Hypothalamus (tissue), 51 donors: ENCODE results near the gene FGR.
"Not testable (repeated sequence)": the region's sequence is repeated elsewhere in the genome, so short reads cannot be mapped to it uniquely, and the experiment has no call there.

ENCODE experiments used
- DNase-seq, 51 donors: peaks; one replicate each; lab custom pipeline; 2025; lab: John Stamatoyannopoulos, UW

The FGR gene

DNA sequence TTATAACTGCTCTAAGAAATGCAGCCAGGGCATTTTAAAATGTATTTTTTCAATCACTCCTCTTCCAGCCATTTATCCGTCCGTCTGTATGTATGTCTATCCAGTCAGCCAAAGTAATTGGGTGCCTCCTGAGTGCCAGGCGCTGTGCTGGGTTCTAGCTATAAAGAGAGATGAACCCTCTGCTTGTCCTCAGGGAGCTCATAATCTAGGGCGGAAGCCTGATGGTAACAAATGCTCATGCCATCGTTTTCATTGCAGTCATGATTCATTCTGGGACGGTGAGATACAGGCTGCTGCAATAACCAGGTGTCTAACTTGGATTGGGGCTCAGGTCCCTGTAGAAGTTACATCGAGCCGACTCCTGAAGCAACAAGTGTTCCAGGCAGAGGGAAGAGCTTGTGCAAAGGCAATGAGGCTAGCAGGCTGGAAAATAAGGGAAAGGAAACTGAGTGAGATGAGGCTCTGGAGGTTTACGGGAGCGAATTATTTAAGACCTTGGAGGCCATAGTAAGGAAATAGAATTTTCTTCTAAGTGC lies 25.4 kb upstream of the FGR start:
- no peak for DNase-seq

GRCh38 chr1:27659497-27660299 lies 24.7 kb upstream of the FGR start:
- DNase-seq, result peak in 49 of 51 donors; percentile 10 to 85 (median 65)

DNA sequence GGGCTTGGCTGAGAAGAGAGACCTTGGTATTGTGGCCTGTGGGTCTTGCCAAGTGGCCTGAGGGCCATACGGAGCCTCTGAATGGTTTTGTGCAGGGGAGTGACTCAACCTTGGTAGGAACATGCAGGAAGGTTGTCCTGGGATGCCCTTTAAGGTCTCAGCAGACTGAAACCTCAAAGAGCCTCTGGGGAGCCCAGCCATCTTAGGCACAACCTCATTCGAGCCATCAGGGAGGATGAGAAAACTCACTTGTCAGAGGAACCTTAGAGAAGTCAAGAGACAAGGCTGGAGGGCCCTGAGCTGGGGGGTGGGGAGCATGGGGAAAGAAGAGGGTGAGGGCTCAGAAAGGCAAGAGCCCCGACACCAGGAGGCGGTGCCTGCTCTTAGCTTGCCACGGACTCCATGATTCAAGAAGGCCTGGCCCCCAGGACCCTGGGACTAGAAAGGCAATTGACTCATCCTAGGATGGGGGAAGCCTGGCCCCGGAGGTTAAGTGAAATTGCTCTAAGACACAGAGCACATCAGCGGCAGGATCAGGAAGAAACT lies 24.0 kb upstream of the FGR start:
- no peak for DNase-seq

- no peak for DNase-seq
Measured at GRCh38 chr1:27656157-27656893, 21.3 kb upstream of the FGR start.

DNA sequence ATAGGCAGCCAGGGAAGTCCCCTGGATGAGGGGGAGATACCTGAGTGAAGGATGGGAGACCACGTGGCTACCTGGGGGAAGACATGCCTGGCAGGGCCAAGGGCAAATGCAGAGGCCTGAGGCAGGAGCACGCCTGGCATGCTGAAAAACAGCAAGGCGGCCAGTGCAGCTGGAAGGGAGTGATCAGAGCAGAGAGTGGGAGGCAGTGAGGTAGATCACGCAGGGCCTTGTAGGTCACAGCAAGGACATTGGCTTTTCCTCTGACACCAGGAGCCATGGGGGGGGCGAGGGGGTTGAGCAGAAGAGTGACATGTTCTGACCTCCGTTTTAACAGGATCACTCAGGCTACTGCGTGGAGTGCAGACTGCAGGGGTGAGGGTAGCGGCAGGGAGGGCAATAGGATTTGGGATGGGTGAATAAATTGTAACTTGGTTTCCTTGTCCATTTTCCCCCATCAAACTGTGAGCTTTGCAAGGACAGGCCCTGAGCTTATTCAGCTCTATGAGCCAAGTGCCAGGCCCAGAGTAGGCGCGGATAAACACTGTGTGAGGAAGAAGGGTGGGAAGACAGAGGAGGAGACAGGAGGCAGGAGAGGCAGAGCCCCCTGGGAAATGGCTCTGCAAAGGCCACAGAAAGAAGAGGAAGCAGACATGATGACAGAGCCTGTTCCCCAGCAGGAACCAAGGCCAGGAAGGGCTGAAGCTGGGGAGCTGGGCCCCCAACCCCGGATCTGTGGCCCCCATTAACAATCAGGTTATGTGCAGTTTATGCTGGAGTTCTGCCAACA lies 20.4 kb upstream of the FGR start:
- DNase-seq, result no peak

DNA sequence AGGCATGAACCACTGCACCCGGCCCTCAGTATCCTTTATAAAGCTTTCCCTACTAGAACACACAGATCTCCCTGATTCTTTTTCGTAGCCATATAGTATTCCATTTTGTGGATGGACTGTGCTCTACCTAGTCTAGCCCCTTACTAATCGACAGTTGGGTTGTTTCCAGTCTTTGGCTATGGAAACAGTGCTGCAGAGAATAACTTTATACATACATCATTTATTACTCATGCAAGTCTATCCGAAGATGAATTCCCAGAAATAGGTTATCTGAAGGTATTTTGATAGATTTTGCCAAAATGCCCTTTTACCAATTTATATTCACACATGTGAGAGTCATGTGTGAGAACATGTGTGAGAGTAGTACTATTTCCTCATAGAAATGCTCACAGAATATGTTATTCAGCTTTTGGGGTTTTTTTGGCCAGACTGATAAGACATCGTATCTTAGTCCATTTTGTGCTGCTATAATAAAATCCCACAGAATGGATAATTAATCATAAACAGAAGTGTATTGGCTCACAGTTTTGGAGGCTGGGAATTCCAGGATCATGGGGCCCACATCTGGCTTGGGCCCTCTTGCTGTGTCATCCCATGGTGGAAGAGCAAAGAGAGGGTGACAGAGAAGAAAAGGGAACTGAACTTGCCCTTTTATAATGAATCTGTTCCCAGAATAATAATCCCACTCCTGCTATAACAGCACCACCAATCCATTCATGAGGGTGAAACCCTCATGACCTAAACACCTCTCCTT lies 17.3 kb upstream of the FGR start:
- no peak for DNase-seq

DNA sequence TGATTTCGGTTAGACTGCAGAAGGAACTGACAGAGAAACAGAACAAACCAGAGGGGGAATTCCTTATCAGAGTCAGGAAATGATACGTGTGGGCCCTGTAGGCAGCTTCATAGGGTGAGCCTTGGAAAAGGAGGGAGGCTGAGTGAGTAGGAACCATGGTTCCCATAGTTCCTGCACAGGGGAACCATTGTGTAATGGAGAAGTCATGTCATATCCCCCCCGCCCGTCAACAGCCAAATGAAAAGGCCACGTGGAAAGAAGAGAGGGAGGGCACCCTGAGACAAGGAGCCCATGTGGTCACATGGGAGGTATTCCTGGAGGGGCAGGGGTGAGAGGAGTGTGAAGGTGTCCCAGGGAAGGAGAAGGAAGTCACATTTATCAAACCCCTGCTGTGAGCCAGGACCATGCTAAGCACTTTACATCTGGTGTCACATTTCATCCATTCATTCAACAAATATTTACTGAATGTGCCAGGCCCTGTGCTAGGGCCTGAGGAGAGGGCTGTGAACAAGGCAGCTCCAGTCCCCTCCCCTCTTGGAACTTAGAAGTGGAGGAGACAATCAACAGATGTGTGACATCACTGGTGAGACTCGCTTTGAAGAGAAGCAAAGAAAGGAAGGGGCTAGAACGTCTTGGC lies 15.7 kb upstream of the FGR start:
- peak in 3 of 51 donors; percentile 10 to 17 (median 13) for DNase-seq

- DNase-seq, result no peak
Measured at GRCh38 chr1:27650171-27650538, 15.2 kb upstream of the FGR start.

DNA sequence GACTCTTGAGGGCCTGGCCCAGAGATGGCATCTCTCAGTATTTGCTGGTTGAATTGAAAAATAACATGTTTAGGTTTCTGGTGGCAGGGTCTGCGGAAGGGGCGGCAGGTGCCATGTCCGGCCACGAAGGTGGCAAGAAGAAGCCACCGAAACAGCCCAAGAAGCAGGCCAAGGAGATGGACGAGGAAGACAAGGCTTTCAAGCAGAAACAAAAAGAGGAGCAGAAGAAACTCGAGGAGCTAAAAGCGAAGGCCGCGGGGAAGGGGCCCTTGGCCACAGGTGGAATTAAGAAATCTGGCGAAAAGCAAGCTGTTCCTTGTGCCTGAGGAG lies 14.3 kb upstream of the FGR start:
- DNase-seq, result no peak

DNA sequence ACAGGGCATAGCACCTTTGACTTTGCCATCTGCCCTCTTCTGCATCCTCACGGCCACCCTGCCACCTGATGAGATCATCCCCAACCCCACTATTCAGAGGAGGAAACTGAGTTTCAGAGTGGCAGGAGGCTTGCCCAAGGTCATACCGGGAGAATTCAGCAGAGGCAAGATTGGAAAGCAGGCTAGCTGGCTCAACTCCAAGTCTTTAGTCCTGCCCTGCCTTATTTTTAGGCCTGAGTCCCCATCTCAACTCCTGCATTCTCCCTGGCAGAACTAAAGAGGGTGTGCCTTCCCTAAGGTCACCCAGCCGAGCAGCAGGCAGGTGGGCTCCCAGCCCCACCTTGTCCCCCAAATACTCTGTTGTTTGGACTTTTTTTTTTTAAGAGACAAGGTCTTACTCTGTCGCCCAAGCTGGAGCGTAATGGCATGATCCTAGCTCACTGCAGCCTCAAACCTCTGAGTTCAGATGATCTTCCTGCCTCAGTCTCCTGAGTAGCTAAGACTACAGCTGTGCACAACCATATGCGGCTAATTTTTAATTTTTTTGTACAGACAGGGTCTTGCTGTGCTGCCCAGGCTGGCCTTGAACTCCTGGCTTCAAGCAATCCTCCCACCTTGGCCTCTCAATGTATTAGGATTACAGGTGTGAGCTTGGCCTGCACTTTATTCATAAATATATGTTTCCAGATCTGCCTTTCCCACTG lies 13.8 kb upstream of the FGR start:
- DNase-seq, result no peak

- no peak for DNase-seq
Measured at GRCh38 chr1:27647328-27647727, 12.3 kb upstream of the FGR start.

GRCh38 chr1:27646676-27647075 lies 11.7 kb upstream of the FGR start:
- DNase-seq, result no peak

- DNase-seq, result no peak
Measured at GRCh38 chr1:27645071-27645415, 10.1 kb upstream of the FGR start.

DNA sequence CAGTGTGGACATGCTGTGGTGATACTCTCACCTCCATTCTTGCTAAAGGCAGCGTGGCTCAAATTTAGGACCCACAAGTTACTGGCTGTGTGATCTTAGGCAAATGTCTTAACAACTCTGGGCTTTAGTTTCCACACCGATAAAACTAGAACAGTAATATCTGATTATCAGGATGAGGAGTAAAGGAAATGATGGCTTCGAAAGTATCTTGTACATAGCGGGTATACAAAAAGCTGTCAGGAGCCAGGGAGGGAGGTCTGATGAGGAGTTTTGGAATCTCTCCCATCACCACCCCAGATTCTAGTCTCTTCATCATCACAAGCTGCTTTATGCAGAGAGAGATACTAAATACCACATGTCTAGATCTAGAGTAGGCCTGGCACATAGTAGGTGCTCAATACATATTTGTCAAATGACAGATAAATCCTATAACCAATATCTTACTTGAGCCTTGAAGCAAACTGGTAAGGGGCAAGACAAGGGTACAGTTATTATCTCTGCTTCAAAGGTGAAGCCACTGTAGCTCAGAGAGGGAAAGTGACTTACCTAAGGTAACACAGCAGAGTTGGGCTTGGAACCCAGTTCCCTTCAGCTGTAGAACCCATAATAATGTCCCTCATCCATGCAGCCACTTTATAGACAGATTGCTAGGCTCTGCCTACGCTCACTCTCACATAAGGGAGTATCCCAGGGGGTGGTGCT lies 9.5 kb upstream of the FGR start:
- DNase-seq, result no peak

GRCh38 chr1:27643600-27644368 lies 8.8 kb upstream of the FGR start:
- DNase-seq, result peak in 3 of 51 donors; percentile 6 to 21 (median 9)

DNA sequence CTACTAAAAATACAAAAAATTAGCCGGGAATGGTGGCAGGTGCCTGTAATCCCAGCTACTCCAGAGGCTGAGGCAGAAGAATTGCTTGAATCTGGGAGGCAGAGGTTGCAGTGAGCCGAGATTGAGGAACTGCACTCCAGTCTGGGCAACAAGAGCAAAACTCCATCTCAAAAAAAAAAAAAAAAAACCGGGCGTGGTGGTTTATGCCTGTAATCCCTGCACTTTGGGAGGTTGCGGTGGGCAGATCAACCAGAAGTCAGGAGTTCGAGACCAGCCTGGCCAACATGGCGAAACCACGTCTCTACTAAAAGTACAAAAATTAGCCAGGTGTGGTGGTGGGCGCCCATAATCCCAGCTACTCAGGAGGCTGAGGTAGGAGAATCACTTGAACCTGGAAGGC lies 5.5 kb upstream of the FGR start:
- not testable (repeated sequence) for DNase-seq

DNA sequence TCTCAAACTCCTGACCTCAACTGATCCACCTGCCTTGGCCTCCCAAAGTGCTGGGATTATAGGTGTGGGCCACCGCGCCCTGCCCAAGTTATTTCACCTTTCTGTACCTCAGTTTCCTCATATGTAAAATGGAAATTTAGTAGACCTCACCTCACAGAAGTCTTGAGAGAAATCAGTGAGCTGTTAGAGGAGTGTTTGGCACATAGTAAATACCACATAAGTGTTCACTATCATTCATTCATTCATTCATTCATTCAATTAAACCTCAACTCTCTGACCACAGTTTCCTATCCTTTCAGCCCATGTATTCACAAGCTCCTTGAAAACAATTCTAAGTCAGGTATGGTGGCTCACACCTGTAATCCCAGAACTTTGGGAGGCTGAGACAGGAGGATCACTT lies 3.8 kb upstream of the FGR start:
- no peak for DNase-seq
